Embryonic facial prominence (tissue), 1 donor: ENCODE data around the gene HSPA1A.

Experiments used
- DNase-seq: peaks from one replicate; pipeline ENCODE4 v3.0.0-alpha.2; 2016; ENCODE audit errors: extremely low spot score

The HSPA1A gene

DNA sequence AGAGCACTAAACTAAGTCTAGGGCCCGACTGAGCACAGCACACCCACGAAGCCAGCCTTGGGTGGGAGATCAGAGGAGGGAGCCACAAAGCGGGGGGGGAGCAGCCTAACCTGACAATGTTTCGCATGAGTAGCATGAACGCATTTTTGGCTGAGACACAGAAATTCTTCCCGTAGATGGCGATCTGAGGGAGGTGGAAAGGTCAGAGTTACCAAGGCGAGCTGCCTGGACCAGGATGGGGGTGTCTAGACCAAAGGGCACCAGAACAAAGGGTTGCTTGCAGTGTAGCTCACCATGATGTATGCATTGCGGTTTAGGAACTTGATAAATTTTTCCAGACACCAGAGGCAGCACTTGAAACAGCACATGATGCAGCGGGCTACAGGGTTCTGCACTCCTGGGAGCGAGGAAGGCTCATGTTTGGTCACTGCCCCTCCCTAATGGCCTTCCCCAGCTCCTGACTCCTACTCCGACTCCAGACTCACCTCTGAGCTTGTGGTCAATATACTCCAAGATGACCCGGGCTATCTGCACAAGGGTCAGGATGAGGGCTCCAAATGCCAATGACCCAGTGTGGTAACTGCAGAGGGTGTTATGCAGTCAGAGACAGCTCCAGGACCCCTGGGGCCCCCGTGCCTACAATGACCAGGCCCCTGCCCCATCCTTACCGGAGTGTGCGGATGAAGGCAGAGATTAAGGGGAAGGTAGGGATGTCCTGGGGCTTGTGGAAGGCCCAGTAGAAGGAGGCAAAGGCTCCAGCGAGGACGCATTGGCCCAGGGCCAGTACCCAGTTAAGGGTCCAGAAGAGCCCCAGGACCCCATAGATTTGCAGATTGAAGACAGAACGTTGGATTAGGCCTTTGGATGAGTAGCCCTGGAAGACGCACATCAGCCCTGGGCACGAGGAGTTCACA is 50.1 kb downstream of the HSPA1A start:
- no peak for DNase-seq
